ENCODE measurements around the gene FRMD1.

GRCh38 chr6:168080393-168081077 is 1.5 kb upstream of the FRMD1 start:
- TF ChIP-seq FOSL1 (IDR thresholded peaks at IDR 0.05; ENCODE audit: insufficient read depth, low read depth, low read length) (no peak), CHD2 (IDR thresholded peaks at IDR 0.05; ENCODE audit: low read length) (no peak), EP300 (IDR thresholded peaks at IDR 0.05; ENCODE audit: borderline replicate concordance in 1 of 2, low read depth in 2 of 2, low read length in 2 of 2) (no peak), CTCF (IDR thresholded peaks at IDR 0.05; ENCODE audit: control extremely low read depth in 1 of 3, insufficient read depth in 1 of 3, low read depth in 1 of 3, low read length in 3 of 3) (no peak), JUND (IDR thresholded peaks at IDR 0.05; ENCODE audit: low read length) (no peak)
